Progenitor cell of endocrine pancreas (in vitro differentiated cells): Measurements from ENCODE around the gene BEST4. TPM values are rescaled to one million over a fixed set of nuclear protein-coding genes. Genes with fewer than 3 reads are reported as not detected.

Experiments used
- DNase-seq: peaks from one replicate; pipeline ENCODE4 v3.0.0; 2021; ENCODE audit warnings: low spot score; ENCODE audit not compliant: unreplicated experiment
- H3K27ac Mint-ChIP-seq: 2 replicates; pipeline ENCODE4 v1.8.0; 2021; ENCODE audit warnings: mild to moderate bottlenecking, moderate library complexity, mixed read lengths
- H3K27me3 Mint-ChIP-seq: 2 replicates; pipeline ENCODE4 v1.8.0; 2021; ENCODE audit warnings: mixed read lengths
- H3K36me3 Mint-ChIP-seq: 2 replicates; pipeline ENCODE4 v1.8.0; 2022; ENCODE audit warnings: mixed read lengths; ENCODE audit not compliant: insufficient read depth
- H3K4me1 Mint-ChIP-seq: 2 replicates; pipeline ENCODE4 v1.8.0; 2021; ENCODE audit warnings: low read depth, mixed read lengths
- H3K4me3 Mint-ChIP-seq: 2 replicates; pipeline ENCODE4 v1.8.0; 2021; ENCODE audit warnings: low read depth, mild to moderate bottlenecking, moderate library complexity, mixed read lengths
- H3K9me3 Mint-ChIP-seq: 2 replicates; pipeline ENCODE4 v1.8.0; 2021; ENCODE audit warnings: low read depth, mixed read lengths
- CTCF ChIP-seq: fragments of 200-600 bp; sonication (generic); IDR thresholded peaks from one replicate; pipeline ENCODE4 v1.5.0; 2021; ENCODE audit warnings: antibody characterized with exemption, mild to moderate bottlenecking; ENCODE audit not compliant: unreplicated experiment
- total RNA-seq: library from RNA; stranded (reverse); gene quantifications from 2 replicates; pipeline ENCODE4 v1.2.1, GENCODE V29; 2021

BEST4 gene
- total RNA-seq, 1 donor from 2014 or later: 2.1 TPM

GRCh38 chr1:44760876-44761275 is 27.1 kb downstream of the BEST4 start:
- H3K27ac Mint-ChIP-seq: no peak overlapping the region

GRCh38 chr1:44759077-44759476 is 28.9 kb downstream of the BEST4 start:
- no peaks in the 10 kb centered on the region for H3K27me3 Mint-ChIP-seq
- H3K9me3 Mint-ChIP-seq: no peaks in the 10 kb centered on the region
- H3K27ac Mint-ChIP-seq: no peak overlapping the region
- DNase-seq: no peak
- H3K36me3 Mint-ChIP-seq: peaks cover 4% of the 10 kb centered on the region
- no peak for TF ChIP-seq CTCF
- H3K4me3 Mint-ChIP-seq: no peak overlapping the region
- H3K4me1 Mint-ChIP-seq: no peaks in the 10 kb centered on the region

More at GRCh38 chr1:44760876-44761275, 27.1 kb downstream of the BEST4 start:
- no peaks in the 10 kb centered on the region for H3K4me1 Mint-ChIP-seq
- peaks cover 4% of the 10 kb centered on the region for H3K36me3 Mint-ChIP-seq
- DNase-seq: no peak
- no peaks in the 10 kb centered on the region for H3K9me3 Mint-ChIP-seq
- no peak overlapping the region for H3K4me3 Mint-ChIP-seq
- no peaks in the 10 kb centered on the region for H3K27me3 Mint-ChIP-seq
- TF ChIP-seq CTCF: no peak

GRCh38 chr1:44757420-44757819 is 30.6 kb downstream of the BEST4 start:
- Mint-ChIP-seq H3K4me3 (no peak overlapping the region), H3K9me3 (no peaks in the 10 kb centered on the region), H3K4me1 (no peaks in the 10 kb centered on the region), H3K36me3 (peaks cover 3% of the 10 kb centered on the region), H3K27me3 (no peaks in the 10 kb centered on the region), H3K27ac (no peak overlapping the region)
- no peak for DNase-seq
- no peak for TF ChIP-seq CTCF

DNA sequence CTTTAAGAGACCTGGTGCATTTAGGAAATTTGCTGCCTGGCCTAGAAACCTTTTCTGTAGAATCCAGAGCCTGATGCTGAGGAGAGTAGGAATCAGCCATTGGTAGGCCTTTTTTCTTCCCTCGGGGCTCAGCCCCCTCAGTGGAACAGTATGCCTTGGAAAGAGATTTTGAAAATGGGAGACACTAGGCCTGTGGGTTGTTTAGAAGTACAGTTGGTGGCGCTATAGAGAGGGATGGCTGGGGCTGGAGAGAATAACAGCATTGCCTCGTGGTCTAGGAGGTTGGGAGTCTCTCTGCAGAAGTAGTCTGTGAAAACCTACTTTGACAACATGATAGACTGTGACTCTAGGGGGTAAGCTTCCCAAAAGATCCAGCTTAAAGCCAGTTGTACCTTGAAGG is 40.1 kb downstream of the BEST4 start:
- H3K4me1 Mint-ChIP-seq: no peaks in the 10 kb centered on the region
- H3K27me3 Mint-ChIP-seq: no peaks in the 10 kb centered on the region
- peaks cover 2% of the 10 kb centered on the region for H3K36me3 Mint-ChIP-seq
- H3K27ac Mint-ChIP-seq: no peak overlapping the region
- no peak overlapping the region for H3K4me3 Mint-ChIP-seq
- DNase-seq: no peak
- TF ChIP-seq CTCF: no peak
- no peaks in the 10 kb centered on the region for H3K9me3 Mint-ChIP-seq

DNA sequence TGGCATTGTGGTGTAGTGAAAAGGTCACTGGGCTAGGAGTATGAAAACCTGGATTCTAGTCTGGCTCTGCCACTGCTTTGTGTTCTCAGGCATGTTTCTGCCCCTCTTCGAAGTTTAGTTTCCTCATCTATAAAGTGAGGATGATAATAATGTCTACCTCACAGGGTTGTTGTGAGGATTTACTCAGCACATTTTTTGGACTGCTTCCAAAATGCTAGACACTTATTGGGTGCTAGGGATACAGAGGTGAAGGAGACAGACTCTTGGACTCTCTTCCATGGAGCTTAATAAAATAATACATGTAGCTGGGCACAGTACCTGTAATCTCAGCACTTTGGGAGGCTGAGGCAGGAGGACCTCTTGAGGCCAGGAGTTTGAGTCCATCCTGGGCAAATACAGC is 44.8 kb downstream of the BEST4 start:
- TF ChIP-seq CTCF: no peak
- peaks cover 4% of the 10 kb centered on the region for H3K36me3 Mint-ChIP-seq
- no peak overlapping the region for H3K4me3 Mint-ChIP-seq
- peaks cover 7% of the 10 kb centered on the region for H3K4me1 Mint-ChIP-seq
- no peaks in the 10 kb centered on the region for H3K9me3 Mint-ChIP-seq
- DNase-seq: no peak
- no peak overlapping the region for H3K27ac Mint-ChIP-seq
- H3K27me3 Mint-ChIP-seq: no peaks in the 10 kb centered on the region
